HepG2 (cell line): ENCODE measurements around the gene PRRT1. TPM values are rescaled to one million over a fixed set of nuclear protein-coding genes. Genes with fewer than 3 reads are reported as not detected.

Experiments
- JARID2 ChIP-seq: sonication (generic); formaldehyde crosslinking; IDR thresholded peaks from 2 replicates; pipeline ENCODE4 v1.8.1; 2023; ENCODE audit warnings: missing genetic modification reagents, inconsistent platforms; ENCODE audit not compliant: insufficient replicate concordance
- KAT7 ChIP-seq: IDR thresholded peaks from 2 replicates; pipeline ENCODE4 v1.6.1; 2018; ENCODE audit warnings: borderline replicate concordance, missing compliant biosample characterization
- MAF1 ChIP-seq: sonication (generic); formaldehyde crosslinking; IDR thresholded peaks from 2 replicates; pipeline ENCODE4 v1.5.0; 2020; ENCODE audit warnings: missing genetic modification reagents, borderline replicate concordance
- RBFOX2 ChIP-seq: fragments of 200-400 bp; formaldehyde crosslinking; IDR thresholded peaks from 2 replicates; pipeline ENCODE4 v1.6.1; 2017; ENCODE audit warnings: low read depth, mild to moderate bottlenecking, low read length
- SMAD9 ChIP-seq: sonication (generic); formaldehyde crosslinking; IDR thresholded peaks from 2 replicates; pipeline ENCODE4 v1.5.1; 2020; ENCODE audit warnings: mild to moderate bottlenecking, missing genetic modification reagents
- SP4 ChIP-seq: sonication (generic); formaldehyde crosslinking; IDR thresholded peaks from 2 replicates; pipeline ENCODE4 v1.8.1; 2023; ENCODE audit warnings: mild to moderate bottlenecking, missing genetic modification reagents
- SRF ChIP-seq: IDR thresholded peaks from 2 replicates; pipeline ENCODE4 v1.6.1; 2011; ENCODE audit warnings: mild to moderate bottlenecking, low read depth, low read length, moderate library complexity
- TCF12 ChIP-seq, 2 experiments: fragments of 450-650 bp in 1 of 2; sonication (generic) in 1 of 2; formaldehyde crosslinking in 1 of 2; IDR thresholded peaks; 2 replicates each; pipeline versions ENCODE4 v1.6.1 to v1.8.0; 2017 to 2022; ENCODE audit warnings: antibody characterized with exemption in 1 of 2, mild to moderate bottlenecking in 1 of 2, missing genetic modification reagents in 1 of 2, moderate library complexity in 1 of 2
- ZFY ChIP-seq: sonication (generic); formaldehyde crosslinking; IDR thresholded peaks from 2 replicates; pipeline ENCODE4 v1.4.0; 2020; ENCODE audit warnings: missing genetic modification reagents
- ZNF230 ChIP-seq: sonication (generic); formaldehyde crosslinking; IDR thresholded peaks from 2 replicates; pipeline ENCODE4 v1.4.0; 2020; ENCODE audit warnings: mild to moderate bottlenecking, missing genetic modification reagents
- ZNF580 ChIP-seq: IDR thresholded peaks from 2 replicates; pipeline ENCODE4 v1.6.1; 2016; ENCODE audit warnings: low read depth, borderline replicate concordance
- ZNF747 ChIP-seq: sonication (generic); formaldehyde crosslinking; IDR thresholded peaks from 2 replicates; pipeline ENCODE4 v1.8.1; 2023; ENCODE audit warnings: missing genetic modification reagents, mild to moderate bottlenecking, borderline replicate concordance
- ZSCAN25 ChIP-seq: sonication (generic); formaldehyde crosslinking; IDR thresholded peaks from 2 replicates; pipeline ENCODE4 v1.8.0; 2022; ENCODE audit warnings: mild to moderate bottlenecking, missing genetic modification reagents
- polyA plus RNA-seq, 8 experiments: library from polyadenylated mRNA; depleted of rRNA in 3 of 8; stranded (reverse) in 7 of 8; unstranded in 1 of 8; fragments of >200 nt; fragmentation: Illumina TruSeq in 4 of 8; extraction: Trizol in 4 of 8; gene quantifications; 2 replicates each; pipeline versions ENCODE4 v1.2.1 to v1.2.3, GENCODE V29; 2011 to 2016; ENCODE audit warnings: low read depth in 4 of 8, missing spikeins in 1 of 8, mixed read lengths in 1 of 8; ENCODE audit not compliant: insufficient read depth in 1 of 8
- total RNA-seq, 5 experiments: library from RNA; depleted of rRNA; stranded (reverse); fragments of >200 nt; fragmentation: Illumina TruSeq; extraction: Trizol; gene quantifications; 2 replicates each; pipeline ENCODE4 v1.2.3, GENCODE V29; 2016; ENCODE audit warnings: low read depth in 1 of 5
- TF ChIP-seq, protein P1 (sequence below): sonication (generic); formaldehyde crosslinking; IDR thresholded peaks from 2 replicates; pipeline ENCODE4 v1.5.1; 2020; ENCODE audit warnings: mild to moderate bottlenecking, missing genetic modification reagents, moderate library complexity
- TF ChIP-seq, protein P2 (sequence below): fragments of 450-650 bp; IDR thresholded peaks from 2 replicates; pipeline ENCODE4 v1.6.1; 2017
- TF ChIP-seq, protein P3 (sequence below): sonication (generic); formaldehyde crosslinking; IDR thresholded peaks from 2 replicates; pipeline ENCODE4 v1.4.0; 2020; ENCODE audit warnings: missing genetic modification reagents, borderline replicate concordance
- TF ChIP-seq, protein P4 (sequence below): sonication (generic); formaldehyde crosslinking; IDR thresholded peaks from 2 replicates; pipeline ENCODE4 v1.5.0; 2020; ENCODE audit warnings: mild to moderate bottlenecking, missing genetic modification reagents, borderline replicate concordance

The PRRT1 gene
- total and polyA plus RNA-seq, 2 of the 13 experiments (the other 11 are each of a cell fraction or from before 2014, with no cell fraction given) = 0.64 to 1.4 TPM

GRCh38 chr6:32190054-32190851 is 38.5 kb upstream of the PRRT1 start, which contains the start of gene PBX2 (continued):
- TF ChIP-seq, protein P1, sequence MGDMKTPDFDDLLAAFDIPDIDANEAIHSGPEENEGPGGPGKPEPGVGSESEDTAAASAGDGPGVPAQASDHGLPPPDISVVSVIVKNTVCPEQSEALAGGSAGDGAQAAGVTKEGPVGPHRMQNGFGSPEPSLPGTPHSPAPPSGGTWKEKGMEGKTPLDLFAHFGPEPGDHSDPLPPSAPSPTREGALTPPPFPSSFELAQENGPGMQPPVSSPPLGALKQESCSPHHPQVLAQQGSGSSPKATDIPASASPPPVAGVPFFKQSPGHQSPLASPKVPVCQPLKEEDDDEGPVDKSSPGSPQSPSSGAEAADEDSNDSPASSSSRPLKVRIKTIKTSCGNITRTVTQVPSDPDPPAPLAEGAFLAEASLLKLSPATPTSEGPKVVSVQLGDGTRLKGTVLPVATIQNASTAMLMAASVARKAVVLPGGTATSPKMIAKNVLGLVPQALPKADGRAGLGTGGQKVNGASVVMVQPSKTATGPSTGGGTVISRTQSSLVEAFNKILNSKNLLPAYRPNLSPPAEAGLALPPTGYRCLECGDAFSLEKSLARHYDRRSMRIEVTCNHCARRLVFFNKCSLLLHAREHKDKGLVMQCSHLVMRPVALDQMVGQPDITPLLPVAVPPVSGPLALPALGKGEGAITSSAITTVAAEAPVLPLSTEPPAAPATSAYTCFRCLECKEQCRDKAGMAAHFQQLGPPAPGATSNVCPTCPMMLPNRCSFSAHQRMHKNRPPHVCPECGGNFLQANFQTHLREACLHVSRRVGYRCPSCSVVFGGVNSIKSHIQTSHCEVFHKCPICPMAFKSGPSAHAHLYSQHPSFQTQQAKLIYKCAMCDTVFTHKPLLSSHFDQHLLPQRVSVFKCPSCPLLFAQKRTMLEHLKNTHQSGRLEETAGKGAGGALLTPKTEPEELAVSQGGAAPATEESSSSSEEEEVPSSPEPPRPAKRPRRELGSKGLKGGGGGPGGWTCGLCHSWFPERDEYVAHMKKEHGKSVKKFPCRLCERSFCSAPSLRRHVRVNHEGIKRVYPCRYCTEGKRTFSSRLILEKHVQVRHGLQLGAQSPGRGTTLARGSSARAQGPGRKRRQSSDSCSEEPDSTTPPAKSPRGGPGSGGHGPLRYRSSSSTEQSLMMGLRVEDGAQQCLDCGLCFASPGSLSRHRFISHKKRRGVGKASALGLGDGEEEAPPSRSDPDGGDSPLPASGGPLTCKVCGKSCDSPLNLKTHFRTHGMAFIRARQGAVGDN (CRISPR knock-in tag) = peak; percentile 51
- TF ChIP-seq KAT7 (CRISPR knock-in tag) (no peak), ZFY (CRISPR knock-in tag) (peak; percentile 74), ZNF230 (peak; percentile 39; the same call in 1 of the 2 replicates), ZNF747 (0 out of 2 replicates have a peak, but pooled peaks have one; percentile 39), MAF1 (no peak), TCF12 (IDR thresholded peaks at IDR 0.05) (no peak), TCF12 (CRISPR knock-in tag; IDR thresholded peaks at IDR 0.05) (peak; percentile 61; the same call in 1 of the 2 replicates), SRF (no peak), ZSCAN25 (peak; percentile 99), JARID2 (CRISPR knock-in tag) (peak; percentile 61), SMAD9 (CRISPR knock-in tag) (0 out of 2 replicates have a peak, but pooled peaks have one; percentile 11), SP4 (0 out of 2 replicates have a peak, but pooled peaks have one; percentile 30), ZNF580 (CRISPR knock-in tag) (peak; percentile 53; the same call in 1 of the 2 replicates), RBFOX2 (peak; percentile 38; the same call in 1 of the 2 replicates)
- TF ChIP-seq, protein P2, sequence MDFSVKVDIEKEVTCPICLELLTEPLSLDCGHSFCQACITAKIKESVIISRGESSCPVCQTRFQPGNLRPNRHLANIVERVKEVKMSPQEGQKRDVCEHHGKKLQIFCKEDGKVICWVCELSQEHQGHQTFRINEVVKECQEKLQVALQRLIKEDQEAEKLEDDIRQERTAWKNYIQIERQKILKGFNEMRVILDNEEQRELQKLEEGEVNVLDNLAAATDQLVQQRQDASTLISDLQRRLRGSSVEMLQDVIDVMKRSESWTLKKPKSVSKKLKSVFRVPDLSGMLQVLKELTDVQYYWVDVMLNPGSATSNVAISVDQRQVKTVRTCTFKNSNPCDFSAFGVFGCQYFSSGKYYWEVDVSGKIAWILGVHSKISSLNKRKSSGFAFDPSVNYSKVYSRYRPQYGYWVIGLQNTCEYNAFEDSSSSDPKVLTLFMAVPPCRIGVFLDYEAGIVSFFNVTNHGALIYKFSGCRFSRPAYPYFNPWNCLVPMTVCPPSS = no peak
- TF ChIP-seq, protein P3, sequence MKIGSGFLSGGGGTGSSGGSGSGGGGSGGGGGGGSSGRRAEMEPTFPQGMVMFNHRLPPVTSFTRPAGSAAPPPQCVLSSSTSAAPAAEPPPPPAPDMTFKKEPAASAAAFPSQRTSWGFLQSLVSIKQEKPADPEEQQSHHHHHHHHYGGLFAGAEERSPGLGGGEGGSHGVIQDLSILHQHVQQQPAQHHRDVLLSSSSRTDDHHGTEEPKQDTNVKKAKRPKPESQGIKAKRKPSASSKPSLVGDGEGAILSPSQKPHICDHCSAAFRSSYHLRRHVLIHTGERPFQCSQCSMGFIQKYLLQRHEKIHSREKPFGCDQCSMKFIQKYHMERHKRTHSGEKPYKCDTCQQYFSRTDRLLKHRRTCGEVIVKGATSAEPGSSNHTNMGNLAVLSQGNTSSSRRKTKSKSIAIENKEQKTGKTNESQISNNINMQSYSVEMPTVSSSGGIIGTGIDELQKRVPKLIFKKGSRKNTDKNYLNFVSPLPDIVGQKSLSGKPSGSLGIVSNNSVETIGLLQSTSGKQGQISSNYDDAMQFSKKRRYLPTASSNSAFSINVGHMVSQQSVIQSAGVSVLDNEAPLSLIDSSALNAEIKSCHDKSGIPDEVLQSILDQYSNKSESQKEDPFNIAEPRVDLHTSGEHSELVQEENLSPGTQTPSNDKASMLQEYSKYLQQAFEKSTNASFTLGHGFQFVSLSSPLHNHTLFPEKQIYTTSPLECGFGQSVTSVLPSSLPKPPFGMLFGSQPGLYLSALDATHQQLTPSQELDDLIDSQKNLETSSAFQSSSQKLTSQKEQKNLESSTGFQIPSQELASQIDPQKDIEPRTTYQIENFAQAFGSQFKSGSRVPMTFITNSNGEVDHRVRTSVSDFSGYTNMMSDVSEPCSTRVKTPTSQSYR (CRISPR knock-in tag) = peak; percentile 93
- TF ChIP-seq, protein P4, sequence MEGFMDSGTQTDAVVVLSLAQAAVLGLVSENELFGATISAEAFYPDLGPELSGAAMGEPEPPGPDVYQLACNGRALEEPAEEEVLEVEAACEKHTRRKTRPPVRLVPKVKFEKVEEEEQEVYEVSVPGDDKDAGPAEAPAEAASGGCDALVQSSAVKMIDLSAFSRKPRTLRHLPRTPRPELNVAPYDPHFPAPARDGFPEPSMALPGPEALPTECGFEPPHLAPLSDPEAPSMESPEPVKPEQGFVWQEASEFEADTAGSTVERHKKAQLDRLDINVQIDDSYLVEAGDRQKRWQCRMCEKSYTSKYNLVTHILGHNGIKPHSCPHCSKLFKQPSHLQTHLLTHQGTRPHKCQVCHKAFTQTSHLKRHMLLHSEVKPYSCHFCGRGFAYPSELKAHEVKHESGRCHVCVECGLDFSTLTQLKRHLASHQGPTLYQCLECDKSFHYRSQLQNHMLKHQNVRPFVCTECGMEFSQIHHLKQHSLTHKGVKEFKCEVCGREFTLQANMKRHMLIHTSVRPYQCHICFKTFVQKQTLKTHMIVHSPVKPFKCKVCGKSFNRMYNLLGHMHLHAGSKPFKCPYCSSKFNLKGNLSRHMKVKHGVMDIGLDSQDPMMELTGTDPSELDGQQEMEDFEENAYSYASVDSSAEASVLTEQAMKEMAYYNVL = peak; percentile 99
